ENCODE measurements around the gene MLLT10. TPM values are rescaled to one million over a fixed set of nuclear protein-coding genes. Genes with fewer than 3 reads are reported as not detected.
A peak's percentile ranks its signal among the peaks of the same experiment; 100 is the strongest.

MLLT10 gene
- total RNA-seq, 4 donors from 2014 or later: 23.5 to 39.7 (median 30.2) TPM

DNA sequence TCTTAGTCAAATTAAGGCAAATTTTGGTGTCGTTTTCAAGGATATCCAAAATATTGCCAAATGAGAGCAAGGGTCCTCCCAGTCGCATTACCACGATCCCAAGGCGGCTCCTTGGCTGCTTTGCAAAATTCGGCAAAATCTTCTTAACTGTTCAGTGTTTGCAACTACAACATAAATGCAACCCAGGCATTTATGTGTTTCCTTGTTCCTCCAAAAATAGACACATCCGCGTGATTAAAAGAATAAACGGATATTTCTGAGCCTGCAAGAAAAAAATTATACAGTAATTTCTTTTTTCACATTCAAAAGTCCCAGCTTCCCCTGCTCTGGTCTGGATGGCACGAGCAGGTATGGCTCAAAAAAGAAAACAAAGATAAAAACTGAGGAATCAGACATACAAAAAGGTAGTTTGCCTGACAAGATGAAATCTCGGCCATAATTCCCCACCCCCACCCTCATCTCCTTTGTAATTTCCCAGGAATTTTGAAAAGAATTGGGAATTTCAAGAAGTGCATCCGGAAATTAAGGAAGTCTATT, 14.6 kb upstream of the MLLT10 start:
- Histone ChIP-seq H3K27me3 (no peaks in the 10 kb centered on the region), H3K4me3 (peak overlapping the region; percentile 57 to 71 (median 69)), H3K4me1 (peaks cover 9 to 81% (median 72%) of the 10 kb centered on the region in 4 donors), H3K9me3 (no peaks in the 10 kb centered on the region), H3K36me3 (no peaks in the 10 kb centered on the region), H3K27ac (replicated peaks in 1 of 4) (peak overlapping the region; percentile 79 to 88 (median 84))
- no peak for TF ChIP-seq EP300 (IDR thresholded peaks at IDR 0.05)
- intact Hi-C loops (cut with DNase I): no loop called here
- no peak for DNase-seq (ENCODE audit: extremely low spot score)
- WGBS: 9% methylated on average over 11 of the region's 11 CpGs

DNA sequence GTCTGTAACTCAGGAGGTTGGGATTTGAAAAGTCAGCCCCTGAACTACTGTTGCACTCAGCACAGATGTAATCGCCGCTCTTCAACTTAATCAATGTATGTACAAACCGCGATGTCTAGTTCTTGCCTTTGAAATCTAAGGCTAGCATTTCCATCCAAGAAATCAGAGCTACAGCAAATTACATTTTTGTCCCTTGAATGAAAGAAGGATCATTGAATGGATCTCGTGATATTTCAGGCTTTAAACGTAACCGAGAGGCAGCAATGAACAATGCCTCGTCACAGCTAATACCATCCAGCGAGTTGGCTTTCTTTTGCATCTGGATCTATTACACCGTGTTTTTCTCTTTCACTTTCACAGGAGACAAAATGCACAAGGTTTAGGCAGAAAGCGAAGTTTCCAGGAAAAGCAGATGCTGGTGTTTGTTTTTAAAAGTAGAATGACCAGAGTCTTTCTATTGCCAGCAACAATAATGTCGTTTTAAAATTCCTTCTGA, 14.0 kb upstream of the MLLT10 start:
- 4% methylated on average over 12 of the region's 12 CpGs for WGBS
- Histone ChIP-seq H3K4me3 (peak overlapping the region; percentile 57 to 71 (median 69)), H3K4me1 (peaks cover 9 to 83% (median 74%) of the 10 kb centered on the region in 4 donors), H3K36me3 (no peaks in the 10 kb centered on the region), H3K27ac (replicated peaks in 1 of 4) (peak overlapping the region; percentile 79 to 88 (median 84)), H3K27me3 (no peaks in the 10 kb centered on the region), H3K9me3 (no peaks in the 10 kb centered on the region)
- intact Hi-C loops (cut with DNase I): no loop called here
- TF ChIP-seq EP300 (IDR thresholded peaks at IDR 0.05) (no peak), POLR2AphosphoS5 (IDR thresholded peaks at IDR 0.05) (peak in 1 of 2 donors; percentile 45)
- no peak for DNase-seq (ENCODE audit: extremely low spot score)

DNA sequence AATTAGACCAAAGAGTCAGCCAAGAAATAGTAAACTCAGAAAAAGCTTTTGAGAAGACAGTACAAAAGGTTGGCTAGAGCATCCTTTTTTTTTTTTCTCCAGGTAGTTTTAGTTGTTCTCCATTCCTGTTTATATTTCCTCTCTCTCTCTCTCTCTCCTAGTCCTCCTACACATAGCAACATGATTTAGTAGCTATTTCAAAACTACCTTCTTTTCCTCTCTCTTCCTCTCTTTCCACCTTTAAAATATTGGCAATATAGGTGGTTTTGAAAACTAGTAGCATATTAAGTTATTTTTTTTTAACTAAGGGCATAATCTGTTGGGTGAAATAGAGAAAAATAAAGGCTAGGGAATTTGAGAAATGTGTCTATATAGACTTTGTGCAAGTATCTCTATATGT, 13.5 kb upstream of the MLLT10 start:
- Histone ChIP-seq H3K4me3 (peak overlapping the region; percentile 57 to 71 (median 69)), H3K27me3 (no peaks in the 10 kb centered on the region), H3K36me3 (no peaks in the 10 kb centered on the region), H3K4me1 (peaks cover 9 to 81% (median 71%) of the 10 kb centered on the region in 4 donors), H3K27ac (replicated peaks in 1 of 4) (peak overlapping the region; percentile 79 to 88 (median 84)), H3K9me3 (no peaks in the 10 kb centered on the region)
- TF ChIP-seq, protein P1, sequence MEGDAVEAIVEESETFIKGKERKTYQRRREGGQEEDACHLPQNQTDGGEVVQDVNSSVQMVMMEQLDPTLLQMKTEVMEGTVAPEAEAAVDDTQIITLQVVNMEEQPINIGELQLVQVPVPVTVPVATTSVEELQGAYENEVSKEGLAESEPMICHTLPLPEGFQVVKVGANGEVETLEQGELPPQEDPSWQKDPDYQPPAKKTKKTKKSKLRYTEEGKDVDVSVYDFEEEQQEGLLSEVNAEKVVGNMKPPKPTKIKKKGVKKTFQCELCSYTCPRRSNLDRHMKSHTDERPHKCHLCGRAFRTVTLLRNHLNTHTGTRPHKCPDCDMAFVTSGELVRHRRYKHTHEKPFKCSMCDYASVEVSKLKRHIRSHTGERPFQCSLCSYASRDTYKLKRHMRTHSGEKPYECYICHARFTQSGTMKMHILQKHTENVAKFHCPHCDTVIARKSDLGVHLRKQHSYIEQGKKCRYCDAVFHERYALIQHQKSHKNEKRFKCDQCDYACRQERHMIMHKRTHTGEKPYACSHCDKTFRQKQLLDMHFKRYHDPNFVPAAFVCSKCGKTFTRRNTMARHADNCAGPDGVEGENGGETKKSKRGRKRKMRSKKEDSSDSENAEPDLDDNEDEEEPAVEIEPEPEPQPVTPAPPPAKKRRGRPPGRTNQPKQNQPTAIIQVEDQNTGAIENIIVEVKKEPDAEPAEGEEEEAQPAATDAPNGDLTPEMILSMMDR (IDR thresholded peaks at IDR 0.05): no peak
- no peak for TF ChIP-seq EP300 (IDR thresholded peaks at IDR 0.05)
- TF ChIP-seq POLR2A (IDR thresholded peaks at IDR 0.05; ENCODE audit: low read depth): no peak
- TF ChIP-seq POLR2AphosphoS5 (IDR thresholded peaks at IDR 0.05): no peak
- intact Hi-C loops (cut with DNase I): no loop called here
- no peak for DNase-seq (ENCODE audit: extremely low spot score)

DNA sequence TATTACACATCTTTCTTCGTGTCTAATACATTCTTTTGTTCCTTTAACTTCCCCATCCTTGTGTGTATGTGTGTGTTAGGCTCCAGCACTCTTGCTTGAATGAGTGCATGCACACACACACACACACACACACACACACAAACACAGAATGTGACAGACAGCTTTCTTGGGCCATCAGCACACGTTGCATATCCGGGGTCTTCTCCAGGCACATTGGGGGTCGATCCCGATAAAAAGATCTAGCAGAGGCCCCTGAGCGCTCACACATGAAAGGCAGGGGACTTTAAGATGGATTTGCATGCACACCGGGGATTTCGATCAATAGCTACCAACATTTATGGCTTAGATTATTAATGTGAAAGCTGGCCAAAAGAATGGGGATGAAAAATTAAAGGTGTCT, 13.1 kb upstream of the MLLT10 start:
- Histone ChIP-seq H3K36me3 (no peaks in the 10 kb centered on the region), H3K27me3 (no peaks in the 10 kb centered on the region)
- DNase-seq (ENCODE audit: extremely low spot score): no peak

DNA sequence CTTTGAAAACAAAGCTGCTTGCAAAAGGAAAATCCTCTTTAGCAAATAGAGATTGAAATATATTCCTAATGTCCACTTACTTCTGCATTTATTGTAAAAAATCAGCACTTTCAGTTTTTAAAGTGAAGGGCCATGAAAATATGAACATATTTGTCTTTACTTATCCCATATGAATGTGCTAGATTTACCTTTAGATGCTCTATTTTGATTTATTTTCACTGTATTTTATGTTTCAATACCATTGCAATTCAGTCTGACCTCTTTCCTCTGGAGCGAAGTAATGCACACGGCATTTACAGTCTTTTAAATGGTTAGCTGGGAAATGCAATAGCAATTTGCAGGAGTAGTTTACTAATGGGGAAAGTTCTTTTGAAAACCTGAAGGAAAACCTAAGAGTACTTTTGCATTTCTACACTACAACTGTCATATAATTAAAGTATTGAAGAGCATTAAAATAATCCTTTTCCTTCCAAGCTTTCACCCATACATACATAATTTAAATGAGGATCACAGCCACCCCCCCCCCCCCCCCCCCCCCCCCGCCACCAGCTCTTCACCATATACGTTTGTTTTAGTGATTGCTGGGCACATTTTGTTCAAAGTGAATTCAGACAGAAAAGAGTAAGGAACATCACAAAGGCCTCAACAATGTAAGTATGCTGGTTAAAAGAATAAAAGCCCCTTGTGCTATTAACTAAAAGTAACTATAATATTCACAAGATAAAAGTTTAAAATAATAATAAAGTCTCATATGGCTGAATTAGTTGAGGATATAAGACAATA, 12.1 kb upstream of the MLLT10 start:
- no peaks in the 10 kb centered on the region for H3K27me3 ChIP-seq
- 63% methylated on average over 4 of the region's 4 CpGs for WGBS
- H3K4me3 ChIP-seq: no peak overlapping the region
- H3K36me3 ChIP-seq: no peaks in the 10 kb centered on the region
- no peak for TF ChIP-seq EP300 (IDR thresholded peaks at IDR 0.05)
- TF ChIP-seq, protein P1 (IDR thresholded peaks at IDR 0.05): no peak
- TF ChIP-seq POLR2AphosphoS5 (IDR thresholded peaks at IDR 0.05): no peak
- intact Hi-C loops (cut with DNase I): no loop called here
- peaks cover 2 to 72% (median 61%) of the 10 kb centered on the region in 4 donors for H3K4me1 ChIP-seq
- DNase-seq (ENCODE audit: extremely low spot score): no peak
- peak overlapping the region; percentile 79 to 88 (median 84) for H3K27ac ChIP-seq (replicated peaks in 1 of 4)
- H3K9me3 ChIP-seq: no peaks in the 10 kb centered on the region

More for the DNA sequence above, 13.1 kb upstream of the MLLT10 start:
- TF ChIP-seq EP300 (IDR thresholded peaks at IDR 0.05) (no peak), POLR2AphosphoS5 (IDR thresholded peaks at IDR 0.05) (no peak), POLR2A (IDR thresholded peaks at IDR 0.05; ENCODE audit: low read depth) (no peak)
- TF ChIP-seq, protein P1 (IDR thresholded peaks at IDR 0.05): no peak
- Histone ChIP-seq H3K4me3 (no peak overlapping the region), H3K27ac (replicated peaks in 1 of 4) (peak overlapping the region; percentile 79 to 88 (median 84)), H3K9me3 (no peaks in the 10 kb centered on the region), H3K4me1 (peaks cover 4 to 77% (median 67%) of the 10 kb centered on the region in 4 donors)
- 76% methylated on average over 8 of the region's 8 CpGs for WGBS
- intact Hi-C loops (cut with DNase I): no loop called here

Measured in esophagus muscularis mucosa (tissue), 4 donors.